A549 treated with Mapracorat at 1 μM for 4 hours (cell line): Measurements from ENCODE around the gene ENPP1. TPM values are rescaled to one million over a fixed set of nuclear protein-coding genes. Genes with fewer than 3 reads are reported as not detected.

Experiments used
- total RNA-seq: library from RNA; stranded (reverse); fragments of 200-300 nt; extraction: Qiagen RNA extraction; gene quantifications from 5 replicates; pipeline ENCODE4 v1.2.3, GENCODE V29; 2022

ENPP1 gene
- total RNA-seq: 1.1 to 1.5 TPM (median 1.4 TPM) in 5 replicates

GRCh38 chr6:131807644-131808459 lies at the start of gene ENPP1:
Gene ENPP1 (plus strand): TSS chr6:131808020. CDS start chr6:131808036, 16 bp downstream.

Other genes with a start within 250 kb of the ENPP1 start
- not detected in 5 replicates for gene ARG1, start 234.8 kb upstream of the ENPP1 start, total RNA-seq
- 5.8 to 7.7 TPM (median 6.6 TPM) in 5 replicates for gene MED23, start 179.8 kb upstream of the ENPP1 start, total RNA-seq
- gene ENPP3, start 170.7 kb upstream of the ENPP1 start, total RNA-seq: not detected in 5 replicates
- not detected in 5 replicates for gene OR2A4, start 106.6 kb upstream of the ENPP1 start, total RNA-seq
- gene CTAGE9, start 97.0 kb upstream of the ENPP1 start, total RNA-seq: not detected in 5 replicates
- gene CCN2, start 143.4 kb downstream of the ENPP1 start, total RNA-seq: 89.5 to 155 TPM (median 119 TPM) in 5 replicates